ENCODE data around the gene FARP2. TPM values are rescaled to one million over a fixed set of nuclear protein-coding genes. Genes with fewer than 3 reads are reported as not detected.

FARP2 gene
- total and polyA plus RNA-seq, 2 of the 13 experiments (the other 11 are each of a cell fraction or from before 2014, with no cell fraction given), result 28.0 to 45.4 TPM

GRCh38 chr2:241355983-241356870 is at the start of gene FARP2 (continued):
- TF ChIP-seq MED8 (CRISPR knock-in tag; IDR thresholded peaks at IDR 0.05; ENCODE audit: insufficient replicate concordance) (no peak), MXD4 (CRISPR knock-in tag; IDR thresholded peaks at IDR 0.05) (peak; percentile 63), CBX1 (IDR thresholded peaks at IDR 0.05; ENCODE audit: low read depth) (no peak), PLRG1 (conservative IDR thresholded peaks at IDR 0.05) (no peak), CSRNP1 (CRISPR knock-in tag; IDR thresholded peaks at IDR 0.05) (no peak), THAP7 (CRISPR knock-in tag; IDR thresholded peaks at IDR 0.05) (no peak), CERS6 (CRISPR knock-in tag; IDR thresholded peaks at IDR 0.05) (no peak), TSC22D2 (CRISPR knock-in tag; IDR thresholded peaks at IDR 0.05; ENCODE audit: borderline replicate concordance) (peak; percentile 53; the same call in 1 of the 2 replicates), RBAK (CRISPR knock-in tag; IDR thresholded peaks at IDR 0.05) (no peak), FOXJ3 (CRISPR knock-in tag; IDR thresholded peaks at IDR 0.05; ENCODE audit: borderline replicate concordance) (no peak), MTERF4 (CRISPR knock-in tag; IDR thresholded peaks at IDR 0.05) (peak; percentile 87; the same call in 1 of the 2 replicates), TFE3 (CRISPR knock-in tag; IDR thresholded peaks at IDR 0.05) (no peak; the same call in 1 of the 2 replicates), ZNF205 (CRISPR knock-in tag; IDR thresholded peaks at IDR 0.05) (no peak), ISL2 (CRISPR knock-in tag; IDR thresholded peaks at IDR 0.05) (0 out of 2 replicates have a peak, but pooled peaks have one; percentile 12), TIGD3 (CRISPR knock-in tag; IDR thresholded peaks at IDR 0.05; ENCODE audit: borderline replicate concordance) (no peak), DRAP1 (CRISPR knock-in tag; IDR thresholded peaks at IDR 0.05) (peak; percentile 92), SSRP1 (CRISPR knock-in tag; IDR thresholded peaks at IDR 0.05) (no peak), SMAD9 (CRISPR knock-in tag; IDR thresholded peaks at IDR 0.05) (no peak), MAFF (IDR thresholded peaks at IDR 0.05; ENCODE audit: low read depth, low read length) (no peak), ZNF740 (CRISPR knock-in tag; IDR thresholded peaks at IDR 0.05) (peak; percentile 97)

All from HepG2 (cell line).